SJCRH30 (cell line): ENCODE results near the gene GLB1L. TPM values are rescaled to one million over a fixed set of nuclear protein-coding genes. Genes with fewer than 3 reads are reported as not detected.
"Not testable (repeated sequence)": the region's sequence is repeated elsewhere in the genome, so short reads cannot be mapped to it uniquely, and the experiment has no call there.

Experiments
- DNase-seq, 2 experiments: peaks; one replicate each; pipeline ENCODE4 v3.0.0-alpha.2; 2015 to 2020
- H3K27ac ChIP-seq: fragments of 250-450 bp; sonication (Bioruptor Pico); 2 replicates; pipeline ENCODE4 v1.5.1; 2020; ENCODE audit warnings: mild to moderate bottlenecking, moderate library complexity
- H3K27me3 ChIP-seq: fragments of 250-450 bp; sonication (Bioruptor Pico); 2 replicates; pipeline ENCODE4 v1.5.1; 2020; ENCODE audit warnings: mild to moderate bottlenecking, moderate library complexity
- H3K36me3 ChIP-seq: fragments of 250-450 bp; sonication (Bioruptor Pico); 2 replicates; pipeline ENCODE4 v1.5.1; 2020; ENCODE audit warnings: mild to moderate bottlenecking, moderate library complexity
- H3K4me1 ChIP-seq: fragments of 250-450 bp; sonication (Bioruptor Pico); 2 replicates; pipeline ENCODE4 v1.5.1; 2020; ENCODE audit warnings: mild to moderate bottlenecking, moderate library complexity
- H3K4me3 ChIP-seq: fragments of 250-450 bp; sonication (Bioruptor Pico); 2 replicates; pipeline ENCODE4 v1.5.1; 2020; ENCODE audit warnings: mild to moderate bottlenecking, moderate library complexity
- H3K9me3 ChIP-seq: fragments of 250-450 bp; sonication (Bioruptor Pico); replicated peaks from 2 replicates; pipeline ENCODE4 v1.5.1; 2020; ENCODE audit warnings: mild to moderate bottlenecking, moderate library complexity
- total RNA-seq: library from RNA; depleted of rRNA; stranded (reverse); fragments of >200 nt; shearing (Covaris generic); gene quantifications from 2 replicates; pipeline ENCODE4 v1.2.3, GENCODE V29; 2014

GLB1L gene
- total RNA-seq, 1 experiment from 2014 or later: 4.2 TPM

- Histone ChIP-seq H3K9me3 (no peaks in the 10 kb centered on the region), H3K27me3 (no peaks in the 10 kb centered on the region), H3K36me3 (no peaks in the 10 kb centered on the region), H3K27ac (no peak overlapping the region), H3K4me1 (peaks cover 3% of the 10 kb centered on the region), H3K4me3 (no peak overlapping the region)
- DNase-seq: no peak
Observed at GRCh38 chr2:219272995-219273394, 27.8 kb upstream of the GLB1L start.

- H3K9me3 ChIP-seq: no peaks in the 10 kb centered on the region
- H3K36me3 ChIP-seq: no peaks in the 10 kb centered on the region
- H3K27me3 ChIP-seq: no peaks in the 10 kb centered on the region
- no peak overlapping the region for H3K4me3 ChIP-seq
- no peaks in the 10 kb centered on the region; the same call in none of the 2 replicates for H3K4me1 ChIP-seq
- H3K27ac ChIP-seq: no peak overlapping the region
- DNase-seq: no peak
Observed at GRCh38 chr2:219272356-219272755, 27.1 kb upstream of the GLB1L start.

- H3K4me3 ChIP-seq: no peak overlapping the region
- H3K27me3 ChIP-seq: no peaks in the 10 kb centered on the region
- no peak overlapping the region for H3K27ac ChIP-seq
- DNase-seq: no peak
- H3K9me3 ChIP-seq: no peaks in the 10 kb centered on the region
- H3K4me1 ChIP-seq: no peaks in the 10 kb centered on the region; the same call in none of the 2 replicates
- no peaks in the 10 kb centered on the region for H3K36me3 ChIP-seq
Observed at GRCh38 chr2:219271021-219271420, 25.8 kb upstream of the GLB1L start.

- H3K36me3 ChIP-seq: no peaks in the 10 kb centered on the region
- H3K27me3 ChIP-seq: no peaks in the 10 kb centered on the region
- no peak for DNase-seq
- H3K4me3 ChIP-seq: no peak overlapping the region
- no peaks in the 10 kb centered on the region; the same call in none of the 2 replicates for H3K4me1 ChIP-seq
- no peak overlapping the region for H3K27ac ChIP-seq
- no peaks in the 10 kb centered on the region for H3K9me3 ChIP-seq
Observed at GRCh38 chr2:219270055-219270372, 24.8 kb upstream of the GLB1L start.

- no peaks in the 10 kb centered on the region for H3K27me3 ChIP-seq
- H3K9me3 ChIP-seq: no peaks in the 10 kb centered on the region
- H3K4me1 ChIP-seq: no peaks in the 10 kb centered on the region; the same call in none of the 2 replicates
- no peak for DNase-seq
- H3K36me3 ChIP-seq: no peaks in the 10 kb centered on the region
- H3K27ac ChIP-seq: no peak overlapping the region
- H3K4me3 ChIP-seq: no peak overlapping the region
Observed at GRCh38 chr2:219269362-219270054, 24.3 kb upstream of the GLB1L start.

GRCh38 chr2:219268294-219268693 is 23.1 kb upstream of the GLB1L start:
- Histone ChIP-seq H3K4me3 (no peak overlapping the region), H3K27me3 (no peaks in the 10 kb centered on the region), H3K36me3 (no peaks in the 10 kb centered on the region), H3K9me3 (no peaks in the 10 kb centered on the region), H3K27ac (no peak overlapping the region), H3K4me1 (no peaks in the 10 kb centered on the region; the same call in 1 of the 2 replicates)
- DNase-seq: no peak

- Histone ChIP-seq H3K4me1 (no peaks in the 10 kb centered on the region), H3K9me3 (no peaks in the 10 kb centered on the region), H3K27me3 (no peaks in the 10 kb centered on the region), H3K27ac (no peak overlapping the region), H3K36me3 (no peaks in the 10 kb centered on the region), H3K4me3 (no peak overlapping the region)
- no peak for DNase-seq
Observed at GRCh38 chr2:219266886-219267285, 21.6 kb upstream of the GLB1L start.

- Histone ChIP-seq H3K27me3 (no peaks in the 10 kb centered on the region), H3K9me3 (no peaks in the 10 kb centered on the region), H3K36me3 (no peaks in the 10 kb centered on the region), H3K4me3 (no peak overlapping the region), H3K27ac (no peak overlapping the region), H3K4me1 (peaks cover under 1% of the 10 kb centered on the region; the same call in 1 of the 2 replicates)
- no peak for DNase-seq
Observed at GRCh38 chr2:219266232-219266631, 21.0 kb upstream of the GLB1L start.

- Histone ChIP-seq H3K36me3 (no peaks in the 10 kb centered on the region), H3K4me1 (peaks cover 4% of the 10 kb centered on the region; the same call in 1 of the 2 replicates), H3K9me3 (no peaks in the 10 kb centered on the region), H3K27me3 (no peaks in the 10 kb centered on the region; the same call in none of the 2 replicates), H3K27ac (no peak overlapping the region), H3K4me3 (no peak overlapping the region)
- peak in 1 of 2 experiments; percentile 58 for DNase-seq
Observed at GRCh38 chr2:219261024-219261855, 16.0 kb upstream of the GLB1L start.

- not testable (repeated sequence) for H3K27me3 ChIP-seq, H3K4me3 ChIP-seq, H3K9me3 ChIP-seq, H3K27ac ChIP-seq, H3K4me1 ChIP-seq, DNase-seq, H3K36me3 ChIP-seq
Observed at GRCh38 chr2:219258942-219259341, 13.7 kb upstream of the GLB1L start.

GRCh38 chr2:219254590-219255201 is 9.5 kb upstream of the GLB1L start:
- Histone ChIP-seq H3K9me3 (no peaks in the 10 kb centered on the region), H3K4me3 (peak overlapping the region; percentile 68; the same call in 1 of the 2 replicates), H3K4me1 (peaks cover 22% of the 10 kb centered on the region), H3K36me3 (peaks cover 3% of the 10 kb centered on the region), H3K27me3 (peaks cover 4% of the 10 kb centered on the region), H3K27ac (no peak overlapping the region)
- no peak for DNase-seq

GRCh38 chr2:219253753-219254589 is 8.7 kb upstream of the GLB1L start, which contains the start of gene TUBA4A:
TSS of gene TUBA4A (minus strand) at chr2:219253918. CDS start at chr2:219253858, 60 bp downstream.
- peak; percentile 83 to 87 for DNase-seq
- peaks cover 3% of the 10 kb centered on the region for H3K36me3 ChIP-seq
- no peaks in the 10 kb centered on the region for H3K9me3 ChIP-seq
- peak within 1 kb of the TSS; percentile 68 for H3K4me3 ChIP-seq
- H3K4me1 ChIP-seq: peaks cover 28% of the 10 kb centered on the region
- peak within 1 kb of the TSS; percentile 80 for H3K27ac ChIP-seq
- H3K27me3 ChIP-seq: peaks cover 4% of the 10 kb centered on the region; the same call in 1 of the 2 replicates

GRCh38 chr2:219252900-219253752 is 7.9 kb upstream of the GLB1L start, which contains the start of gene TUBA4B:
TSS of gene TUBA4B (plus strand) at chr2:219253243. CDS start at chr2:219253408, 165 bp downstream.
- peaks cover 31% of the 10 kb centered on the region for H3K4me1 ChIP-seq
- no peaks in the 10 kb centered on the region for H3K9me3 ChIP-seq
- peak within 1 kb of the TSS; percentile 68 for H3K4me3 ChIP-seq
- peak within 1 kb of the TSS; percentile 80 for H3K27ac ChIP-seq
- peaks cover 4% of the 10 kb centered on the region; the same call in 1 of the 2 replicates for H3K27me3 ChIP-seq
- H3K36me3 ChIP-seq: peaks cover 3% of the 10 kb centered on the region
- DNase-seq: peak; percentile 95
